Aorta (tissue), 5 donors: ENCODE data around the gene GTPBP10. TPM values are rescaled to one million over a fixed set of nuclear protein-coding genes. Genes with fewer than 3 reads are reported as not detected.

Experiments used
- ATAC-seq: fragments of 200-7000 bp; cut with Tn5 transposase; one replicate; pipeline ENCODE4 v1.9.1; 2022; ENCODE audit warnings: moderate library complexity; ENCODE audit not compliant: low FRiP score
- DNase-seq, 2 donors: peaks; one replicate each; pipeline ENCODE4 v3.0.0-alpha.2; 2020
- H3K27ac ChIP-seq, 2 donors: one replicate each; pipeline ENCODE4 v1.5.1; 2013; ENCODE audit warnings: low read length in 2 of 2, mild to moderate bottlenecking in 2 of 2, moderate library complexity in 2 of 2, control low read depth in 1 of 2, inconsistent platforms in 1 of 2, low read depth in 1 of 2
- H3K27me3 ChIP-seq, 2 donors: one replicate each; pipeline ENCODE4 v1.6.1; 2013; ENCODE audit warnings: control low read depth in 1 of 2, low read length in 1 of 2, mild to moderate bottlenecking in 1 of 2, moderate library complexity in 1 of 2; ENCODE audit not compliant: insufficient read depth in 2 of 2, control insufficient read depth in 1 of 2
- H3K36me3 ChIP-seq, 2 donors: one replicate each; pipeline ENCODE4 v1.6.1; 2013; ENCODE audit warnings: control low read depth in 1 of 2, low read length in 1 of 2, mild to moderate bottlenecking in 1 of 2; ENCODE audit not compliant: insufficient read depth in 2 of 2, control insufficient read depth in 1 of 2
- H3K4me1 ChIP-seq, 2 donors: one replicate each; pipeline ENCODE4 v1.6.1; 2013; ENCODE audit warnings: low read length in 2 of 2, control low read depth in 1 of 2, mild to moderate bottlenecking in 1 of 2, moderate library complexity in 1 of 2; ENCODE audit not compliant: insufficient read depth in 2 of 2, control insufficient read depth in 1 of 2
- H3K4me3 ChIP-seq, 2 donors: one replicate each; pipeline ENCODE4 v1.5.1; 2013; ENCODE audit warnings: low read length in 2 of 2, control low read depth in 1 of 2, mild to moderate bottlenecking in 1 of 2
- H3K9me3 ChIP-seq: one replicate; pipeline ENCODE4 v1.6.1; 2013; ENCODE audit warnings: mild to moderate bottlenecking, low read length; ENCODE audit not compliant: control insufficient read depth
- WGBS, 2 donors: extraction: QIAGEN DNeasy Blood & Tissue Kit; methylation state at CpG; one replicate each; pipeline ENCODE4 v1.1.7; 2013; 5-methylcytosine and 5-hydroxymethylcytosine counted together
- intact Hi-C, 2 donors: fragments of 100-400 bp; cut with DNase I; formaldehyde crosslinking; loops; one replicate each; pipeline versions ENCODE4 v1.14.2 to v1.15.0; 2022
- long read RNA-seq, 2 donors: library from polyadenylated mRNA; unstranded; transcript quantifications; one replicate each; pipeline ENCODE4 v2.0.0, GENCODE V29; 2020 to 2021
- polyA plus RNA-seq, 2 donors: library from polyadenylated mRNA; stranded (reverse); fragments of 200-250 nt; gene quantifications; one replicate each; pipeline ENCODE4 v1.2.3, GENCODE V29; 2013
- total RNA-seq, 2 donors: library from RNA; stranded (reverse); fragmentation: NEBNext Ultra II Directional; extraction: Animal tissue kit (Norgen Biotek cat#: 25700); gene quantifications; one replicate each; pipeline ENCODE4 v1.2.1, GENCODE V29; 2021
- donor health status: healthy with polysubstance abuse.
- donor health status: Bipolar disorder and iron deficiency.
- donor health status: DM: no; HTN: no; CAD: no.
- donor health status: DM: no; HTN: no; CAD: no.
- donor health status: DM: yes; HTN: yes; CAD: no.

Gene GTPBP10, protein sequence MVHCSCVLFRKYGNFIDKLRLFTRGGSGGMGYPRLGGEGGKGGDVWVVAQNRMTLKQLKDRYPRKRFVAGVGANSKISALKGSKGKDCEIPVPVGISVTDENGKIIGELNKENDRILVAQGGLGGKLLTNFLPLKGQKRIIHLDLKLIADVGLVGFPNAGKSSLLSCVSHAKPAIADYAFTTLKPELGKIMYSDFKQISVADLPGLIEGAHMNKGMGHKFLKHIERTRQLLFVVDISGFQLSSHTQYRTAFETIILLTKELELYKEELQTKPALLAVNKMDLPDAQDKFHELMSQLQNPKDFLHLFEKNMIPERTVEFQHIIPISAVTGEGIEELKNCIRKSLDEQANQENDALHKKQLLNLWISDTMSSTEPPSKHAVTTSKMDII
- total RNA-seq (10 to 100 TPM; 18.2 to 24.6 TPM), polyA plus RNA-seq (10 to 100 TPM in 1 of 2 donors, 1 to 10 TPM in 1; 5.3 to 13.2 TPM)
- long read RNA-seq, donor 1, full-length matches to known transcripts: 5 of 14 reads
- long read RNA-seq, donor 1, partial matches to known transcripts: 1 of 14 reads
- long read RNA-seq, donor 1, other reads (novel, unspliced or antisense): 8 of 14 reads
- long read RNA-seq, donor 2, full-length matches to known transcripts: 2 of 2 reads
- long read RNA-seq, donor 2, partial matches to known transcripts: 0 of 2 reads
- long read RNA-seq, donor 2, other reads (novel, unspliced or antisense): 0 of 2 reads

DNA sequence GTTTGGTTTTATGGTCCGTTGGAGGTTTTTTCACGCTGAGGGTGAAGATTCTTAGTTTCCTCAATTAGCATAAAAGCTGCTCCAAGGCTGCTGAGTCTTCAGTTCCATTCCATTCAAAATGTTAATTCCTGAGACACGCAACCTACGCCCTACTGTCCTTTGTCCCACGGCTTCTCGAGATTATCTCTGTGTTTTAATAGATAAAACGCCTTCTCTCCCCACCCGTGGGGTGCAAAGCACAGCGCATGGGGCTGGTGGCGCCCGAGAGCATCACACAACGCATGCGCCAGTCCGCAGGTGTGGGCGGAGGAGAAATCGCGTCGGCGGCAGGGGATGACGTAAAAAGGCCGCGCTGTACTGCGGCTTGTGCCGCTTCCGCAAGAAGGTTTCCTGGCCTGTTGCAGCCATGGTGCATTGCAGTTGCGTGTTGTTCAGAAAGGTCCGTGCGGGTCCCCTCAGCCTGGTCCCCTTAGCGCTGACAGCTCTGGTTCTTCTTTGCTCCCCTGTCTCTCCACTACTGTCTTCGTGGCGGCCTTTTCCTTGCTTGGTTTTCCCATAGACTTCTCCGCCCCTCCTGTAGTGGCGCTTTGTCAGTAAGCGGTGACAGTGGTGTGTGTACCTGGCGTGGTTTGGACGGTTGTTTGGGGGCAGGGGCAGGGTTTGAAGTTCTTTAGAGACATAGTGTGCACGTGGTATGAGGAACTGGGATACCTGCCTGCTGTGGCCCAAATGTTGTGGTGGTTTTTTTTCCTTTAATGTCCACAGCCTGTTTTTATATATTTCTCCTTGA lies at the start of gene GTPBP10:
TSS of gene GTPBP10 (plus strand) at position 381 of the 790 bp plus-strand sequence. CDS start at position 407, 26 bp downstream.
- no peaks in the 10 kb centered on the region for H3K36me3 ChIP-seq
- ATAC-seq: peak; percentile 100
- H3K9me3 ChIP-seq: no peaks in the 10 kb centered on the region
- H3K4me3 ChIP-seq: peak within 1 kb of the TSS; percentile 54 to 94
- H3K27ac ChIP-seq: peak within 1 kb of the TSS; percentile 71 to 93
- DNase-seq: peak; percentile 96 to 98
- no peaks in the 10 kb centered on the region for H3K27me3 ChIP-seq
- no peaks in the 10 kb centered on the region for H3K4me1 ChIP-seq
- WGBS, 2 donors: 0% methylated on average over 37 of the region's 37 CpGs
- intact Hi-C loops: loop anchor here (1.0 to 5.0 kb wide), 3 partner anchors 56 to 194 kb away; partner anchors contain the start of genes CLDN12 (in 2 of the 2) and STEAP1 (in 1 of the 2)

GRCh38 chr7:90298145-90299038 lies 48.1 kb upstream of the GTPBP10 start:
- no peaks in the 10 kb centered on the region for H3K9me3 ChIP-seq
- no peaks in the 10 kb centered on the region for H3K4me1 ChIP-seq
- ATAC-seq: peak; percentile 74
- no peaks in the 10 kb centered on the region for H3K27me3 ChIP-seq
- 49 to 50% methylated on average over 5 of the region's 5 CpGs for WGBS, 2 donors
- DNase-seq: no peak
- no peak overlapping the region for H3K27ac ChIP-seq
- intact Hi-C loops: no loop called here
- H3K36me3 ChIP-seq: no peaks in the 10 kb centered on the region
- no peak overlapping the region for H3K4me3 ChIP-seq

DNA sequence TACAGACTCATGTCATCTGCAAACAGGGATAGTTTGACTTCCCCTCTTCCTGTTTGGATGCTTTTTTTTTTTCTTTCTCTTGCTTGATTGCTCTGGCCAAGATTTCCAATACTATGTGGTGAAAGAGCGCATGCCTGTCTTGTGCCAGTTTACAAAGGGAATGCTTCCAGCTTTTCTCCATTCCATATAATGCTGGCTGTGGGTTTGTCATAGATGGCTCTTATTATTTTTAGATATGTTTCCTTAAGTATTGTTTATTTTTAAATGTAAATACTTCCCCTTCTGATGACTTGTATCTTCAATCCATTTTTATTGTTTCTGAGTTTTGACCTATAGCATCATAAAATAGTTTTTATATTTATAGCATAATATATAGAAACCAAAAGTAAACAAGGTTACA lies 43.3 kb upstream of the GTPBP10 start:
- no peak for DNase-seq
- Histone ChIP-seq H3K4me3 (no peak overlapping the region), H3K4me1 (no peaks in the 10 kb centered on the region), H3K36me3 (no peaks in the 10 kb centered on the region), H3K9me3 (no peaks in the 10 kb centered on the region), H3K27me3 (no peaks in the 10 kb centered on the region), H3K27ac (no peak overlapping the region)
- WGBS, 2 donors: 83 to 88% methylated on average over 1 of the region's 1 CpG
- intact Hi-C loops: no loop called here
- ATAC-seq: no peak

GRCh38 chr7:90309872-90310271 lies 36.6 kb upstream of the GTPBP10 start:
- no peaks in the 10 kb centered on the region for H3K36me3 ChIP-seq
- H3K4me3 ChIP-seq: no peak overlapping the region
- intact Hi-C loops: loop anchor here in 1 of 2 donors (5.0 kb wide), 1 partner anchor 117 kb away; no protein-coding TSS in a partner anchor
- ATAC-seq (no peak), DNase-seq (no peak)
- no peak overlapping the region for H3K27ac ChIP-seq
- no peaks in the 10 kb centered on the region for H3K9me3 ChIP-seq
- no peaks in the 10 kb centered on the region for H3K27me3 ChIP-seq
- no peaks in the 10 kb centered on the region for H3K4me1 ChIP-seq
- 80 to 82% methylated on average over 5 of the region's 5 CpGs for WGBS, 2 donors

DNA sequence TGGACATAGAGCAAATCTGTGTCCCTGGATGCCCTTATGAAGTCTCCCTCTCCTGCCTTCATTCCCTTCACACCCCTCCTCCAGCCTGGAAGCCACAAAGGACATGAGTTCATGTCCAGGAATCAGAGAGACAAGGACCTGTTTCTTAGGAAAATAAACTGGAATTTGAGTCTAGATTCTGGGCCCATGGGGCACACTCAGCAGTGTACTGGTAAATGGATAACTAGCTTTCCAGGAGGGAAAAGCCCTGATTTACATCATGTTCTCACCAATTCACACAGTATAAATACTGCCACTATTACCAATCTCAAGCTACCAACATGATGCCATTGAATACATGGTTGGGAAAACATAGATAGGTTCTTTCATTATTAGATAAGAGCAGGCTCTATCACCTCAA lies 35.3 kb upstream of the GTPBP10 start:
- Histone ChIP-seq H3K9me3 (no peaks in the 10 kb centered on the region), H3K4me1 (no peaks in the 10 kb centered on the region), H3K27me3 (no peaks in the 10 kb centered on the region), H3K4me3 (no peak overlapping the region), H3K27ac (no peak overlapping the region), H3K36me3 (no peaks in the 10 kb centered on the region)
- DNase-seq (no peak), ATAC-seq (no peak)
- intact Hi-C loops: loop anchor here in 1 of 2 donors (5.0 kb wide), 1 partner anchor 116 kb away; no protein-coding TSS in a partner anchor

DNA sequence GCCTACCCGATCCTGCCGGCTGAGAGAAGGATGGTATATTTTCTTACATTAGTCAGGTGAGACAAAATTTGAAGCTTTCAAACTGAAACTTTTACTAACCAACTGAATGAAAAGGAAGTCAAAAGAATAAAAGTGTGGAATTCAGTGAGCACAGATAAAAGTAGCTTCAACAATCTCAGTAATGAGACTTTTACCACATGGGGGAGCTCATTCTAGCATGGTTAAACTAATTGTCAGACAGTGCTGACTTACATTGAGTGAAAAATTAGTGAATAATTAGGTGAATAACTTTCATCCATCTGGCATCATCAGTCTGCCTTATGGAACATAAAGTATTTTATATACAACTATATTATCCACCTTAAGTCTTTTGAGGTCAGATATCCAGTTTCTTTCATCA lies 33.8 kb upstream of the GTPBP10 start:
- no peaks in the 10 kb centered on the region for H3K36me3 ChIP-seq
- H3K4me3 ChIP-seq: no peak overlapping the region
- WGBS, 2 donors: 78 to 88% methylated on average over 2 of the region's 2 CpGs
- ATAC-seq: no peak
- H3K4me1 ChIP-seq: no peaks in the 10 kb centered on the region
- H3K27ac ChIP-seq: no peak overlapping the region
- intact Hi-C loops: loop anchor here in 1 of 2 donors (5.0 kb wide), 1 partner anchor 115 kb away; no protein-coding TSS in a partner anchor
- H3K27me3 ChIP-seq: no peaks in the 10 kb centered on the region
- no peaks in the 10 kb centered on the region for H3K9me3 ChIP-seq
- DNase-seq: no peak

- WGBS, 2 donors: 66 to 68% methylated on average over 4 of the region's 4 CpGs
- Histone ChIP-seq H3K27me3 (no peaks in the 10 kb centered on the region), H3K4me1 (no peaks in the 10 kb centered on the region), H3K4me3 (no peak overlapping the region), H3K9me3 (no peaks in the 10 kb centered on the region), H3K36me3 (no peaks in the 10 kb centered on the region), H3K27ac (no peak overlapping the region)
- DNase-seq: no peak
- intact Hi-C loops: loop anchor here in 1 of 2 donors (5.0 kb wide), 1 partner anchor 113 kb away; no protein-coding TSS in a partner anchor
- ATAC-seq: no peak
Measured at GRCh38 chr7:90313907-90314306, 32.6 kb upstream of the GTPBP10 start.
